Measurements from ENCODE around the gene CNTNAP5. TPM values are rescaled to one million over a fixed set of nuclear protein-coding genes. Genes with fewer than 3 reads are reported as not detected.

CNTNAP5 gene
- total and polyA plus RNA-seq, 2 donors (not counting 3 experiments of a cell fraction or from before 2014, with no cell fraction given) = not detected

DNA sequence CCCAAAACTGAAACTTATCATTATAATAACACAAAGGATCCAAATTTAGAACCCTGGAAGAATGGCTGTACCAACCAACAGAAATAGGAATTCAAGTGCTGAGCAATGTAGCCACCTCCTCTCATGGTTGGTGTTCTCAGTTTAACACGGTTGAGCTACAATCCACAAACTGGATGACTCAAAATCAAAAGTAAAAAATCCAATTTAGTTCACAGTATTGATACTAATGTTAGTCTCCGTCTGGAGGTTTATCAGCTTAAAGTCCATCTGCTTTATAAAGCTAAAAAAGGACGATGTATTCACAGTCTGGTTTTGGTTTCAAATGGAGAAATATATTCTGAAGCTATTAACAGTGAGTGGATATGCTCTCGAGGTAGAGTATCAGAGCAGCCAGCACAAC is 40.5 kb downstream of the CNTNAP5 start:
- H3K9me1 ChIP-seq (replicated peaks; ENCODE audit: control insufficient read depth, extremely low read depth, insufficient read depth, low read length) = no peaks in the 10 kb centered on the region
- H3K36me3 ChIP-seq (ENCODE audit: control insufficient read depth in 2 of 2, extremely low read depth in 1 of 2, insufficient read depth in 2 of 2, low read length in 2 of 2) = no peaks in the 10 kb centered on the region
- FAIRE-seq (no peak), DNase-seq (ENCODE audit: low read depth, low spot score) (no peak)
- H3K27ac ChIP-seq (ENCODE audit: insufficient read depth, low read depth, low read length) = no peak overlapping the region
- H3K9ac ChIP-seq (replicated peaks; ENCODE audit: extremely low read depth, insufficient read depth, low read length) = no peak overlapping the region
- no peaks in the 10 kb centered on the region for H3K79me2 ChIP-seq (ENCODE audit: control insufficient read depth, insufficient read depth, low read length)
- TF ChIP-seq EZH2 (IDR thresholded peaks at IDR 0.05; ENCODE audit: borderline replicate concordance, low read depth, low read length, severe bottlenecking) (no peak), GATA2 (IDR thresholded peaks at IDR 0.05; ENCODE audit: insufficient read depth, insufficient read length, low read depth, low read length) (no peak), POLR2A (IDR thresholded peaks at IDR 0.05; ENCODE audit: low read depth, low read length) (no peak), JUN (IDR thresholded peaks at IDR 0.05; ENCODE audit: borderline replicate concordance, insufficient read depth, insufficient read length, low read depth) (no peak), FOS (IDR thresholded peaks at IDR 0.05; ENCODE audit: borderline replicate concordance, insufficient read depth, low read length) (no peak), POLR2AphosphoS5 (IDR thresholded peaks at IDR 0.05; ENCODE audit: insufficient read depth, low read depth, low read length) (no peak), MYC (IDR thresholded peaks at IDR 0.05; ENCODE audit: low read depth, low read length) (no peak)
- TF ChIP-seq, protein P1, sequence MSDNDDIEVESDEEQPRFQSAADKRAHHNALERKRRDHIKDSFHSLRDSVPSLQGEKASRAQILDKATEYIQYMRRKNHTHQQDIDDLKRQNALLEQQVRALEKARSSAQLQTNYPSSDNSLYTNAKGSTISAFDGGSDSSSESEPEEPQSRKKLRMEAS (IDR thresholded peaks at IDR 0.05; ENCODE audit: insufficient read depth, insufficient read length) = no peak
- TF ChIP-seq, protein P2, sequence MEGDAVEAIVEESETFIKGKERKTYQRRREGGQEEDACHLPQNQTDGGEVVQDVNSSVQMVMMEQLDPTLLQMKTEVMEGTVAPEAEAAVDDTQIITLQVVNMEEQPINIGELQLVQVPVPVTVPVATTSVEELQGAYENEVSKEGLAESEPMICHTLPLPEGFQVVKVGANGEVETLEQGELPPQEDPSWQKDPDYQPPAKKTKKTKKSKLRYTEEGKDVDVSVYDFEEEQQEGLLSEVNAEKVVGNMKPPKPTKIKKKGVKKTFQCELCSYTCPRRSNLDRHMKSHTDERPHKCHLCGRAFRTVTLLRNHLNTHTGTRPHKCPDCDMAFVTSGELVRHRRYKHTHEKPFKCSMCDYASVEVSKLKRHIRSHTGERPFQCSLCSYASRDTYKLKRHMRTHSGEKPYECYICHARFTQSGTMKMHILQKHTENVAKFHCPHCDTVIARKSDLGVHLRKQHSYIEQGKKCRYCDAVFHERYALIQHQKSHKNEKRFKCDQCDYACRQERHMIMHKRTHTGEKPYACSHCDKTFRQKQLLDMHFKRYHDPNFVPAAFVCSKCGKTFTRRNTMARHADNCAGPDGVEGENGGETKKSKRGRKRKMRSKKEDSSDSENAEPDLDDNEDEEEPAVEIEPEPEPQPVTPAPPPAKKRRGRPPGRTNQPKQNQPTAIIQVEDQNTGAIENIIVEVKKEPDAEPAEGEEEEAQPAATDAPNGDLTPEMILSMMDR (IDR thresholded peaks at IDR 0.05; ENCODE audit: extremely low read depth in 1 of 2, insufficient read depth in 1 of 2, low read depth in 1 of 2, low read length in 2 of 2) = no peak
- H3K4me3 ChIP-seq (replicated peaks in 1 of 3; ENCODE audit: insufficient read depth in 1 of 3, low read depth in 1 of 3, low read length in 3 of 3) = no peak overlapping the region
- H3K27me3 ChIP-seq (ENCODE audit: control insufficient read depth in 2 of 2, insufficient read depth in 2 of 2, low read length in 2 of 2) = no peaks in the 10 kb centered on the region
- dilution Hi-C loops (cut with MboI; ENCODE audit: extremely low pct_ligation_motif_present, low sequenced_read_pairs) (no loop called here), intact Hi-C loops (cut with micrococcal nuclease) (no loop called here)
- no peaks in the 10 kb centered on the region for H3K4me1 ChIP-seq (ENCODE audit: control insufficient read depth, extremely low read depth, insufficient read depth, low read length)
- POLR2A ChIA-PET = no interaction called here
- H3K4me2 ChIP-seq (ENCODE audit: insufficient read depth, low read length) = no peak overlapping the region
- H2AFZ ChIP-seq (ENCODE audit: low read depth, low read length) = no peak overlapping the region
- BruUV-seq (replicated peaks) = no TSS peak
- CTCF ChIA-PET = no interaction called here
- H4K20me1 ChIP-seq (replicated peaks; ENCODE audit: control insufficient read depth, extremely low read depth, insufficient read depth, low read length) = no peaks in the 10 kb centered on the region
- peaks cover 6% of the 10 kb centered on the region for H3K9me3 ChIP-seq (replicated peaks; ENCODE audit: control insufficient read depth, insufficient read depth, low read length)

Data from endothelial cell of umbilical vein (primary cell).